Activated T-helper 1 cell treated with Interleukin-2 at 50 U/mL for 16 hours (primary cell): ENCODE results near the gene UBE2R2.
A peak's percentile ranks its signal among the peaks of the same experiment; 100 is the strongest.
"Not testable (repeated sequence)": the region's sequence is repeated elsewhere in the genome, so short reads cannot be mapped to it uniquely, and the experiment has no call there.

Experiments
- DNase-seq: peaks from one replicate; pipeline ENCODE4 v3.0.0-alpha.2; 2020; ENCODE audit warnings: low read depth

UBE2R2 gene

DNA sequence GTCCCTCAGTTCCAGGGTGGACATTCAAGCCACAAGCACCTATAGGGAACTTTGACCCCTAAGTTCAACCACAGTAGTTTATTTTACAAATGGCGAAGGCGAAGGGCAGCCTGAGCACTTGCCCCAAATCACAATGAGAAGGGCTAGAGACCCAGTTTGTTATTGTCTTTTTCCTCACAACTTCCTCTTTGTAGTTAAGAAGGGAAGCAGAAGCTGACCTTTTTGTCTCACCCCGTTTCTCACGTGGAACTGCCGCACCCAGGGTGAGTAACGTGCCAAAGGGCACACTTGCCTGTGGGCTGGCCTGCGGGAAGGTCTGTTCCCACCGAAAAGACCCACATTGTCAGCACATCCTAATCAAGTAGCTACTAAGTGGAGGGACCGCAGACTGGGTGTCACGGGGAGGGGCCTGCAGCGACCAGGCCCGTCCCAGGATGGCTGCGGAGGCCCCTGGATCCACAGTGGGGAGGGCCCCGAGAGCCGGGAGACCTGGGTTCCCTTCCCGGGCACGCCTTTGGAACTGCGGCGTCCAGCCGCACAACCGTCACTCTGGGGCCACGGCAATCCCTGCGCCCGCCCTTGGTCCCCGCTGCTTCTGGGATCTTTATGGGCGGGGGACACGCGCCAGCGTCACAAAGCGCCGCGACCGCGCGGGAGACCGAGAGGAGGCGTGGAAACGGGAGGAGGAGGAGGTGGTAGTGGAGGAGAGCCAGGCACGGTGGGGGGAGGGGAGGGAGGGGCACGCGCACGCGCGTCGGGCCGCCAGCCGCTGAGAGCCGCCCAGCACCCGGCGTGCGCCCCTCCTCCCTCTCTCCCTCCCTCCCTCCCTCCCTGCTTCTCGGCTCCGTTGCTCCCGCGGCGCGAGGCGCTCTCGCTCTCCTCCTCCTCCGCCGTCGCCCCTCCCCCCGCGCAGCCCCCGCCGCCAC, at the start of gene UBE2R2:
Gene UBE2R2, plus strand, starts transcription at position 834 of the 926 bp plus-strand sequence. CDS start 598 bp downstream, outside the sequence.
- peak; percentile 87 for DNase-seq

GRCh38 chr9:33770156-33770880, 46.6 kb upstream of the UBE2R2 start:
- DNase-seq, result not testable (repeated sequence)

DNA sequence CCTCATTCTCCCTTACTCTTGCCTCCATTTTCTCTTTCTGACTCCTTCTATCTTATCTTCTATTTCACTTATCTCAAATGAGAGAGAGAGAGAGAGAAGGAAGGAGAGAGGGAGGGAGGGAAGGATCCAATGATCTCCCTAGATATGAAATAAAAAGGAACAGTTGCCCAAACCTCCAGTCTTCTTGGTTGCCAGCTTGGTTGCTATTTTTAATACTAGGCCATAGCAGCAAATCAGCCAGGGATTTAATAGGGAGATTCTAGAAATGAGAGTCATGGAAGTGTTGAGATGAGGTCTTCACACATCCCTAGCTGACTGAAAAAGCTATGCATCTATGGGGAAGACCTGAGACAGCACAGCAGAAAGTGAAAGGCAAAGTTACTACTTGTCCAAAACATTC, 43.8 kb upstream of the UBE2R2 start:
- DNase-seq, result not testable (repeated sequence)

DNA sequence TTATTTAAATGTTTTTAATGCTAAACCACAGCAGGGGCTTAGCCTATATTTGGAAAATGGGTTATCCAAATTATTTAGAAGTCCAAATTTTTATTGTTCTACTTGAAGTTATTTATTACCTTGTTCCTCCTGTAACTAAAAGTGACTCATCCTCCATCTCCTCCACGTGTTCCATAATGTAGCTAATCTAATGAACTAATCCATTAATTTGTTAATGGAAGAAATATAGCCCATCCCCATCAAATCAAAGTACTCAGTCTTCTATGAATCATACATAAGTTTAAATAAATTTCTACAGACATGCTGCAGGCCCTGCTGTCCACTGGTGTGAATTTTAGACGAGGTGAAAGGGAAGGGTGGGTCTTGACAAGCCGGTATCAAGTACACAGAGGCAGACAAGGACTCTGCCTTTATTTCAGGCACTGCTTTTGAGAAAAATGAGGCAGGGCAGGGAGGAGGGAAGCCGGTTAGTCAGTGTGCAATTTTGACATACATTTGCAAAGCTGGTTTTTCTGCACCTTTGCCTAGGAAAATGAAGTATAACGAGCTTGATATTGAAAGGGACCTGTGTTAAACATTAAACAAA, 42.8 kb upstream of the UBE2R2 start:
- DNase-seq, result not testable (repeated sequence)

DNA sequence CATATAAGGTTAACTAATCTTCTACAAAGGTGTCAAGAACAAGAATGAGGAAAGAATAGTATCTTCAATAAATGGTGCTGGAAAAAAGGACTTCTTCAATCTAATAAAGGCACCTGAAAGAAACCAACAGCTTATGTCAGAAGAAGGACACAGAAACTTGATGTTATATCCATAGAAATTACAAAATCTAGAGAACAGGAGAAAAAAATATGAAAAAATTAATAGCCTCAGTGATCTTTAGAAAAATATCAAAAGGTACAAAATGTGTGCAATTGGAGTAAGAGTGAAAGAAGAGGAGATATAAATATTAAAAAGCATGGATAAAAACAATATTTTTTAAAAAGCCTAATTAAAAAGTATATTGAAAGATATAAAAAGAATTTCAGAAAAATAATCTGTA, 40.4 kb upstream of the UBE2R2 start:
- DNase-seq, result no peak

GRCh38 chr9:33778700-33779351, 38.1 kb upstream of the UBE2R2 start:
- DNase-seq, result peak; percentile 2

DNA sequence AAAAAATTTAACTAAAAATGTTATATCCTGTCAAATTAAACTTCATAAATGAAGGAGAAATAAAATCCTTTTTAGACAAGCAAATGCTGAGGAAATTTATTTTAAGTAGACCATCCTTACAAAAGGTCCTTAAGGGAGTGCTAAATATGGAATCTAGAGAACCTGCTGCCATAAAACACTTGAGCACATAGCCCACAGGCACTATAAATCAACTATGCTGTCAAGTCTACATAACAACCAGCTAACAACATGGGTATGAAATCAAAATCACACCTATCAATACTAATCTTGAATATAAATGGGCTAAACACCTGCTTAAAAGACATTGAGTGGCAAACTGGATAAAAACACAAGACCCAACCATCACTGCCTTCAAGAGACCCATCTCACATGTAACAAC, 36.7 kb upstream of the UBE2R2 start:
- DNase-seq, result no peak

DNA sequence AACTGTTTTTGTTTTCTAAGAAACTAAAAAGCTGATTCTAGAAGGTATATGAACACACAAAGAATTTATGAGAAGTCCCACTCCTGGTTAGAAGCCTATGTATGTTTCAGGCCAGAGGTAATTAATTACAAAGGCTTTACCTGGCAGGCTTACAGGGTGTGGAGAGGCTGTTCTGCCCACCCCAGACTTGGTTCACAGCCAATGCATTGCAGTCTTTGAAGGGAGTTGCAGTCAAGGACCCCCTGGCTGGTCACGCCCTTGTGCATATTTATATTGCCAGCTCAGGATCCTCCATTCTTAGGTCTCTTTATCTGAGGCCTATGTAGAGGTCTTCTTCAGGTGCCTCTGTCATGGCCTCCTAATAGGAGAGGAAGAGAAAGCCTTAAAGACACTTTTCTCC, 35.2 kb upstream of the UBE2R2 start:
- no peak for DNase-seq

GRCh38 chr9:33782395-33783152, 34.4 kb upstream of the UBE2R2 start:
- no peak for DNase-seq

DNA sequence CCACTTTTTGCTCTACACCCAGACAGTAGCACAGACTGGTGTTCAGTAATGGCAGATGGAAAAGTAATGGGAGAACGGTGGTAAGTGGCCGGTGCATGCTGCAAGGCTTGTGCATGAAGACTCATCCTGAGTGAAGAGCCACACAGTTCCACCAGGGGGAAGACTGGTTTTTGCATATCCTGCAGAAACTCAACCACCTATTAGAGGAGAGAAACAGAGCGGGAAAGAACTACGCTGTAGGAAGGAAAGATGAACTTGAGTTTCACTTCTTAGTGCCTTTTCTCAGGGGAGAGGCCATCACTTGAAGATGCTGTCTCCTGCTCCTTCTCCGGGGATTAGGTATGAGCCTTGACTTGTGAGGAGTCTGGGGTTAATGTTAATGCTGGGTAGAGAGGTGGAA, 31.0 kb upstream of the UBE2R2 start:
- DNase-seq, result no peak

DNA sequence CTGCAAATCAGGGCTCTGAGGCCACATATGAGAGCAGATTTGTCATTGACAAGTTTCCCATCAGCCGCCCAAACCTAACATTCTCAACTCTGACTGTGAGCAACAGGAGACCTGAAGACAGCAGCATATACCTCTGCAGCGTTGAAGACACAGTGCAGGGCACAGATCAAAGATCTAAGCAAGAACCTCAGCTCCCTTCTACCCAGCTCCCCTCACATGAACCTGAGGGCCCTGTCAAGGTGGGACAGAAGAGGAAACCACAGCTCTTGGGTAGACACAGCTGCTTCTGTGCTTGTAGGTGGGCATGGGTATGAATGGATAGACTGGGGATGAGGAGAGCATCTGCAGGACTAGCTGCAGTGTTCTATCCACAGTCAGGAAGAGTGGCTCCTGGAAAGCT, 30.3 kb upstream of the UBE2R2 start:
- DNase-seq, result no peak

GRCh38 chr9:33787839-33788238, 29.1 kb upstream of the UBE2R2 start:
- no peak for DNase-seq

GRCh38 chr9:33789429-33789828, 27.5 kb upstream of the UBE2R2 start:
- DNase-seq, result not testable (repeated sequence)

GRCh38 chr9:33791117-33791516, 25.8 kb upstream of the UBE2R2 start:
- no peak for DNase-seq

GRCh38 chr9:33793496-33793895, 23.5 kb upstream of the UBE2R2 start:
- DNase-seq, result not testable (repeated sequence)

DNA sequence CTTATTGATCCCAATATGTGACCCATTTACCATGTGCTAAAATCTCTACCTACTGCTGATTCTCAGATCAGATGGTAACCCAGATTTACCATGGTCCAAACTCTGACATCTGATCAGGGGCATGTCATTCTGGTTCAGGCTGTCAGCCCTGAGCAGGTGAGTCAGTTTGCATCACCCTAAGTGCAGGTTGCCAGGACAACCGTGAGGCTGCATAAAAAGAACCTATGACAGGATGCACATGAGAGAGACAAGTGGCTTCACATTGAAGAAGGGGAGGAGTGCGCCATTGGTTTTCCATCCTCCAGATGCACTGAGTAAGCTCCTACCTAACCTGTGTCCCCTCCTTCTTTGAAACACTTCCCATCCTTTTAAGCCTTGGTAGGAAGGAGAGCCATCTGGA, 22.4 kb upstream of the UBE2R2 start:
- no peak for DNase-seq

DNA sequence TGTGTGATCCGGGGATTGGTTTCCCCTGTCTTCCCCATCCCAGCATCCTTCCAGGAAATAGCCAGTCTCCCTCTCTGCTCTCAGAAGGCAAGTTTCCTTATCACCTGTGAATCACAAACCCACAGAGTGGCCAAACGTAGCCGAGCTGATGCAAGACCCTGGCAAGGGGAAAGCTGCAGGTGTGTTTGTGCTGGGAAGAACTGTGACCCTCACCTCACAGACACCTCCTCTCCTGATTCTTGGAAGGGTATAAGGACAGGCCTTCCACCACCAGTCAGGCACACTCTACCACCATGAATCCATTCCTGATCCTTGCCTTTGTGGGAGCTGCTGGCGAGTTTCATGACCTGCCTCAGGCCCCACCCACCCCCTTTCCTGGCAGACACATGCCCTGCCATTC, 21.7 kb upstream of the UBE2R2 start, which contains the start of gene PRSS3:
Gene PRSS3, plus strand, starts transcription at position 281 of the 400 bp plus-strand sequence. Its CDS starts 13 bp downstream, at position 294.
- no peak for DNase-seq

DNA sequence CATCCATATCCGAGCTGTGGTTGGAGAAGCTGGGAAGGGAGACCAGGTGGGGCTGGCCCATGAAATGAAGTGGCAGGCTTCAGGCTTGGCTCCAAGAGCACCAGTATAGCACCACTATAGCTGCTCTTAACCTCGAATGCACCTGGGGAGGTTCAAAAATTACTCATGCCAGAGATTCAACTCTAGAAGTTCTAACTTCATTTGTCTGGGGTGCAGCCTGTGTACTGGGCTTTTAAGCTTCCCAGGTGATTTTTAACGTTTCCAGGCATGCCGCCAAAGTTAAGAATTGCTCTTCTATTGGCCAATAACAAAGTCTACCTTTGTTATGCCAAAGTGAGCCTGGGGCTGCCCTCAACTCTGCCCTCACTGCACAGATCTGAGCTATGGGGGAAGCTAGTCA, 21.1 kb upstream of the UBE2R2 start:
- DNase-seq, result no peak

DNA sequence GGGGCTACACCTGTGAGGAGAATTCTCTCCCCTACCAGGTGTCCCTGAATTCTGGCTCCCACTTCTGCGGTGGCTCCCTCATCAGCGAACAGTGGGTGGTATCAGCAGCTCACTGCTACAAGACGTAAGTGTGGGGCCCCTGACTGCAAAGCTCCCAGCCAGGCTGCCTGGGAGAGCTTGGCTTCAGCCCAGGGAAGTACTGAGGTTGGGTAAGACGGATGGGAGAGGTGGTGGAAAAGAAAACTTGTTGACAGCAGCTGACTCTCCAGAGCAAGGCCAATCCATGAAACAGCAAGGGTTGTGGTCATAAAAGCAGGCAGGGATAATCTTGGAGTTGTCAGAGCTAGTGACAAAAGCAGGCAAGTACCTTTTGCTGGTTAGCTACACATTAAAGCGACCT, 20.3 kb upstream of the UBE2R2 start:
- not testable (repeated sequence) for DNase-seq

- DNase-seq, result no peak
These were observed 19.1 kb upstream of the UBE2R2 start for GRCh38 chr9:33797837-33798236.

DNA sequence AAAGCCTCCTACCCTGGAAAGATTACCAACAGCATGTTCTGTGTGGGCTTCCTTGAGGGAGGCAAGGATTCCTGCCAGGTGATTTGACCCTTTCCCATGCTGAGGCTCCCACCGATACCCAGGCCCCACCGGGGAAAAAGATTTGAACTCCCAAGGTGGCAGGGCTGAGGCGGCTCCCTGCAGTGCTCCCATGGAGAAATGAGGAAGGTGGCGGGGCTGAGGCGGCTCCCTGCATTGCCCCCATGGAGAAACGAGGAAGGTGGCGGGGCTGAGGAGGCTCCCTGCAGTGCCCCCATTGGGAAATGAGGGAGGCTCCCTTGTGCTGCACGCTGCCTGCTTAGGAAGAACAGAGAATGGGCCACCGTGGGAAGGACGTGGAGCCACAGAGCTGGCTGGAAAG, 18.4 kb upstream of the UBE2R2 start:
- no peak for DNase-seq
